D721Med (cell line): ENCODE data around the gene CSNK1D.
"Not testable (repeated sequence)": the region's sequence is repeated elsewhere in the genome, so short reads cannot be mapped to it uniquely, and the experiment has no call there.

Source experiments
- DNase-seq: peaks from one replicate; pipeline ENCODE4 v3.0.0; 2011; ENCODE audit warnings: low spot score; ENCODE audit not compliant: insufficient read length
- FAIRE-seq: peaks from 2 replicates; lab custom pipeline; 2011; peaks lifted over from hg19 to GRCh38; lab: Jason Lieb, UNC
- TF ChIP-seq, protein P1 (sequence below): IDR thresholded peaks from 2 replicates; pipeline ENCODE4 v1.5.1; 2012; ENCODE audit warnings: mild to moderate bottlenecking, control low read depth; ENCODE audit not compliant: insufficient read depth; ENCODE audit errors: missing control alignments

CSNK1D gene

GRCh38 chr17:82213251-82214011, 60.1 kb downstream of the CSNK1D start:
- DNase-seq = no peak
- FAIRE-seq = no peak
- TF ChIP-seq, protein P1, sequence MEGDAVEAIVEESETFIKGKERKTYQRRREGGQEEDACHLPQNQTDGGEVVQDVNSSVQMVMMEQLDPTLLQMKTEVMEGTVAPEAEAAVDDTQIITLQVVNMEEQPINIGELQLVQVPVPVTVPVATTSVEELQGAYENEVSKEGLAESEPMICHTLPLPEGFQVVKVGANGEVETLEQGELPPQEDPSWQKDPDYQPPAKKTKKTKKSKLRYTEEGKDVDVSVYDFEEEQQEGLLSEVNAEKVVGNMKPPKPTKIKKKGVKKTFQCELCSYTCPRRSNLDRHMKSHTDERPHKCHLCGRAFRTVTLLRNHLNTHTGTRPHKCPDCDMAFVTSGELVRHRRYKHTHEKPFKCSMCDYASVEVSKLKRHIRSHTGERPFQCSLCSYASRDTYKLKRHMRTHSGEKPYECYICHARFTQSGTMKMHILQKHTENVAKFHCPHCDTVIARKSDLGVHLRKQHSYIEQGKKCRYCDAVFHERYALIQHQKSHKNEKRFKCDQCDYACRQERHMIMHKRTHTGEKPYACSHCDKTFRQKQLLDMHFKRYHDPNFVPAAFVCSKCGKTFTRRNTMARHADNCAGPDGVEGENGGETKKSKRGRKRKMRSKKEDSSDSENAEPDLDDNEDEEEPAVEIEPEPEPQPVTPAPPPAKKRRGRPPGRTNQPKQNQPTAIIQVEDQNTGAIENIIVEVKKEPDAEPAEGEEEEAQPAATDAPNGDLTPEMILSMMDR = no peak

DNA sequence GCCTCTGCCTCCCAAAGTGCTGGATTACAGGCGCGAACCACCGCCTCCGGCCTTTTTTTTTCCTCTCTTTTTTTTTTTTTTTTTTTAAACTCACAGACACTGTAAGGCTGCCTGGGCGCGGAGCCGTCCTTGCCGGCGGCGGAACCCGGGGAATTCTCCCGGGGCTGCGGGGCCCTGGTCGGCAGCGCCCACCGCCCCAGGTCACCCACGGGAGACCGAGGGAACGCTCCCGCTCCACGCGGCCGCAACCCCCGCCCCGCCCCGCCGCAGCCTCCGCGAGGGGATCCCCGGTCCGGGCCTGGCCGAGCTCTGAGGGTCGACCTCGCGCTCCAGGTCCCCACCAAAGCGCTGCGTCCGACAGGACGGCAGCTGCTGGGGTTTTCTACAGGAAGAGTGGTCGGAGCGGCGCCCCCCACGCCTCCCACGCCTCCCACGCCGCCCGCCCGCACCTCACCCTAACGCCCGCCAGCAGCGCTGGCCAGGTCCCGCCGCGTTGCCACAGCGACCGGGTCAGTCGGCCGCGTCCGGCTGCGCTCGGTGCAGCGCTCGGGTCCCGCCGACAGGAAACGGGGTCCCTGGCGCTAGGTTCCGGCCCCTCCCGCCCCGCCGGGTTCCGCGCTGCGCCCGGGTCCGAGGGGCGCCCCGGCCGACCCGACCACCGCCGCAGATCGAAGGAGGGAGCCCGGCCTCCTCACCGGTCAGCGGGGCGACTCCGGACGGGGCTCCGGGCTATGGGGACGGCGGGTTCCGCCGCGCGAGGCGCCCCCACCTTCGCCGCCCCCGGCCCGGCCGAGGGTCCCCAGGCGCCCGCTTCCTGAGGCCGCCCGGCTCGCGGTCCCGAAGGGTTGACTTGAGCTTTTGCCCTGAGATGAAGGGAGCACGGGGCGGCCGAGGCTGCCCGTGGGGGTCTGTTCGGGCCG, 60.9 kb downstream of the CSNK1D start, which contains the start of gene CCDC57:
CCDC57 (minus strand) TSS at position 512 of the 920 bp plus-strand sequence. CDS start 10,898 bp downstream, outside the sequence.
- TF ChIP-seq, protein P1 = no peak
- FAIRE-seq (no peak), DNase-seq (peak; percentile 87)

DNA sequence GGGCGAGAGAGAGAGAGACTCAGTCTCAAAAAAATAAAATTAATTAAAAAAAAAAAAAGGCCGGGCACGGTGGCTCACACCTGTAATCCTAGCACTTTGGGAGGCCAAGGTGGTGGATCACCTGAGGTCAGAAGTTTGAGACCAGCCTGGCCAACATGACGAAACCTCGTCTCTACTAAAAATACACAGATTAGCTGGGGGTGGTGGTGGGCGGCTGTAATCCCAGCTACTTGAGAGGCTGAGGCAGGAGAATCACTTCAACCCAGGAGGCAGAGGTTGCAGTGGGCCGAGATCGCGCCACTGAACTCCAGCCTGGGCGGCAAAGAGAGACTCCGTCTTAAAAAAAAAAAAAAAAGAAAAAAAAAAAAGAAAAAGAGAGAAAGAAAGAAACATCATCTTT, 62.8 kb downstream of the CSNK1D start:
- not testable (repeated sequence) for DNase-seq, FAIRE-seq

DNA sequence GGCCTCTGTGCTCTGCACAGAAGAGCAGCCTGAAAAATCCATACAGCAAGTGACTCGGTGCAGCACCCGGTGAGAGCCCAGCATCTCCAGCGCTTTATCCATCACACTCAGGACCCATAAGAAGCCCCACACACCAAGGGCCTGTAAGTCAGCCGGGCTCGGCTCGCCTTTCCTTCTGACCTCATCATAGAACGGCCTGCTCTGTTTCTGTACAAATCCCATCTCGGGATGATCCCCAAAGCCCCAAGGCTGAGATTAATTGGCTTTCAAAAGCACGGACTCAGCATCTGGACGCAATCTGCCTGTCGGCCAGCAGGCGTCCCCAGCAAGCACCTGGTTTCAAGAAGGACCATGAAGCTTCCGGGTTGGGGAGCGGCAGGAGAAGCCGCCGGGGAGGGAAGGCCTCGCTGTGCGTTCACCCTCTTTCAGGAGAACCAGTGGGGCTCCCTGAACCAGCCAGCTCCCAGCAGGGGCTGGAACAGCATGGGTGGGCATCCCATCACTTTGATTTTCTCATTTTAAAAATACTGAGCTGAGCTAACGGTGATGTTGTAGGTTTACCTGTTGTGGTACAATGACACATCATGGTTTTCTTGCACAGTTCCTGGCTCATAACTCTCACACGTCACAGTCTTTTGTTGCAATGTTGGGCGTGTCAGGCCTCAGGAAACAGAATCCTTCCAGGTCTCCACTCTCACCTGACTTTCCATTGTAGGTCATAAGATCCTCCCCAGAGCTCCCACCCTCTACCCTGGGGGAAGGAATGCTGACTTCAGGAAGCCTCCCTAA, 67.6 kb downstream of the CSNK1D start:
- FAIRE-seq (no peak), DNase-seq (peak; percentile 80)
- TF ChIP-seq, protein P1 = peak; percentile 96

DNA sequence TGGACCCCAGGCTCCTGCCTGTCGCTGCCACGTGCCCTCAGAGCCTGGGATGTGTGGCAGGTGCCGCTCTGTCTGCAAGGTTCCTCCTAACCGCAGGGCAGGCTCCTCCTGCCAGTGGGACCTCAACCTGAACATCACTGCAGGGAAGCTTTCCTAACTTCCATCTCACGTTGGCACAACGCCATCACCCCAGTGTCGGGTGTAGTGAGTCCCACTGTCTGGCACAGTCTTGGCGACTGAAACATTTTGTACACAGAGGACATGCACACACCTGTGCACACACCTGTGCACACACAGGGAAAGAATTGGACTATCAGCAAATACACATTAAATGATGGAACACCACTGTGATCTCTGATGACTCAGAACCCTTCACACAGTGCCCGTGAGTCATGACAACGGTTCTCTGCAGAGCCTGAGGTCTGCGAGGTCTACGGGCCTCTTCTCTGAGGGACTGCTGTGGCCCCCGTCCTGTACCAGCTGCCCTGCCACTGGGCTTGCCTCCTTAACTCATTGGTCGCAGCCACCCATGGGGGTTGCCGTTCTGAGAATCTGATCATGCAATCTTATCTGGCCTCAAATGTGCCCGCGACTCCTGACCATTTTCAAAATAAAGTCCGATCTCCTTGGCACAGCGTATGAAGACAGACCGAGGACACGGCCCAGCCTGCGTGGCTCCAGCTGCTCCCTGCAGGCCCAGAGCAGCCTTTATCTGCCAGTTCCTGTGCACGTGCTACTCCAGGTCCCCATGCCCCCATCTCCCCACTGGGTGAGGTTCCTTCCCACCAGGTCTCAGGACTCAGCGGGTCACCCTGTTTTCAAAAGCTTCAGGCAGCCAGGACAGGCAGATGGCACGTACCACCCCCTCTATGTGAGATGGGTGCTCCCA, 68.4 kb downstream of the CSNK1D start:
- TF ChIP-seq, protein P1 = no peak
- DNase-seq (no peak), FAIRE-seq (no peak)

GRCh38 chr17:82203920-82204319, 69.6 kb downstream of the CSNK1D start:
- DNase-seq (no peak), FAIRE-seq (no peak)
- TF ChIP-seq, protein P1 = no peak
